ENCODE measurements around the gene RAPGEF3. TPM values are rescaled to one million over a fixed set of nuclear protein-coding genes. Genes with fewer than 3 reads are reported as not detected.

Gene RAPGEF3
- polyA plus RNA-seq, 1 experiment, result 2.4 TPM

DNA sequence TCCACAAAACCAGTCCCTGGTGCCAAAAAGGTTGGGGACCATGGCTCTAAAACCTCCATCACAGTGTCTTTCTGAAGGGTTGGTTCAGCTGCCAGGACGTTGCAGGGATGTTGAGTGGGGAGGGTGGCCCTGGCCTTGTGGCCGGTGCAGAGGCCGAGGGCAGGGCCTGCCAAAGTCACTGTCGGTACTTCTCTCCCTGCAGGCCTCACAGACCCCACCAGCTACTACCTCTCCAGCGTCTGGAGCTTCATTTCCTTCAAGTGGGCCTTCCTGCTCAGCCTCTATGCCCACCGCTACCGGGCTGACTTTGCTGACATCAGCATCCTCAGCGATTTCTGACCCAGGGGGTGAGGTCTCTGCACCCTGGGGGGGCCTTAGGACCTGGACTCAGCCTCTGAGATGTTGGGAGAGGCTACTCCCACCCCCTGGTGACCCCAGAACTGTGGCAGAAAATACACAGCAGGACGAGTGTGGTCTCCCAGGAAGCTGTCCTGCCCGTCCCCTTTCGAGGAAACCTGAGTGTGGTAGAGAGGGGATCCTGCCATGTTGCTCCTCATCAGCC is 21.3 kb upstream of the RAPGEF3 start:
- POLR2A ChIA-PET, result interaction anchor here (0.6 to 1.0 kb wide), 3 partner anchors 23 to 43 kb away, joined by 3 to 9 read pairs (median 3); no protein-coding TSS in a partner anchor

DNA sequence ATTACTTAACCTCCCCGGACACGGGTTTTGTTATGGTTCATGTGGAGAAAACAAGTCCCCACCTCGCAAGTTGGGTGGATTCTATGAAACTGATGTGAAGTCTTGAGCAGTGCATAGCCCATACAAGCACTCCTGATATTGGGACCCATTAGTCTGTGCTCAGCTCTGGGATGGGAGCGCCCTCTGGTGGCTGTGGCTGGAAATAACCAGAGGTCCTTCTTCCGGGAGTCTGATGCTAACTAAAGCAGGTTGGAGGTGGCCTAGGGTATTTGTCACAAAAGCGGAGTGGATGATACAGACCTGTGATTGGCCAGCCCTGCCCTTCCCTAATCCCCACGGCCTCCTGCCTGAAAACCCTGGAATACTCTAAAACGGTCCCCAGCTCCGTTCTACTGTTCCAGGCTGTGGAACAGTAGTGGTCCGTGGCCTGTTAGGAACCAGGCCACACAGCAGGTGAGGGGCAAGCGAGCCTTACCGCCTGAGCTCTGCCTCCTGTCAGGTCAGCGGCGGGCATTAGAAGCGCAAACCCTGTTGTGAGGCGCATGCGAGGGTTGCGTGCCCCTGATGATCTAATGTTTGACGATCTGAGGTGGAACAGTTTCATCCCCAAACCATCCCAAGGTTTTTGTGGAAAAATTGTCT is 20.7 kb upstream of the RAPGEF3 start:
- ChIA-PET POLR2A (interaction anchor here (1.0 kb wide), 2 partner anchors 22 to 43 kb away, joined by 3 read pairs; no protein-coding TSS in a partner anchor), CTCF (interaction anchor here (1.0 to 19.2 kb wide), 21 partner anchors 12 to 73 kb away, joined by 3 to 454 read pairs (median 6); partner anchors contain the start of genes ENDOU, RAPGEF3 and RPAP3)
- DNase-seq (ENCODE audit: low read depth), result peak; percentile 23
- no peak overlapping the region for H3K4me3 ChIP-seq (ENCODE audit: low read depth, low read length)
- peaks cover 20% of the 10 kb centered on the region for H3K36me3 ChIP-seq (ENCODE audit: control insufficient read depth, insufficient read depth, low read length)
- TF ChIP-seq, protein P1, sequence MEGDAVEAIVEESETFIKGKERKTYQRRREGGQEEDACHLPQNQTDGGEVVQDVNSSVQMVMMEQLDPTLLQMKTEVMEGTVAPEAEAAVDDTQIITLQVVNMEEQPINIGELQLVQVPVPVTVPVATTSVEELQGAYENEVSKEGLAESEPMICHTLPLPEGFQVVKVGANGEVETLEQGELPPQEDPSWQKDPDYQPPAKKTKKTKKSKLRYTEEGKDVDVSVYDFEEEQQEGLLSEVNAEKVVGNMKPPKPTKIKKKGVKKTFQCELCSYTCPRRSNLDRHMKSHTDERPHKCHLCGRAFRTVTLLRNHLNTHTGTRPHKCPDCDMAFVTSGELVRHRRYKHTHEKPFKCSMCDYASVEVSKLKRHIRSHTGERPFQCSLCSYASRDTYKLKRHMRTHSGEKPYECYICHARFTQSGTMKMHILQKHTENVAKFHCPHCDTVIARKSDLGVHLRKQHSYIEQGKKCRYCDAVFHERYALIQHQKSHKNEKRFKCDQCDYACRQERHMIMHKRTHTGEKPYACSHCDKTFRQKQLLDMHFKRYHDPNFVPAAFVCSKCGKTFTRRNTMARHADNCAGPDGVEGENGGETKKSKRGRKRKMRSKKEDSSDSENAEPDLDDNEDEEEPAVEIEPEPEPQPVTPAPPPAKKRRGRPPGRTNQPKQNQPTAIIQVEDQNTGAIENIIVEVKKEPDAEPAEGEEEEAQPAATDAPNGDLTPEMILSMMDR (IDR thresholded peaks at IDR 0.05; ENCODE audit: insufficient read depth, low read depth, low read length), result peak; percentile 94
- no peaks in the 10 kb centered on the region for H3K27me3 ChIP-seq (ENCODE audit: control insufficient read depth, insufficient read depth, low read length)

More for the DNA sequence above, 21.3 kb upstream of the RAPGEF3 start:
- TF ChIP-seq, protein P1 (IDR thresholded peaks at IDR 0.05; ENCODE audit: insufficient read depth, low read depth, low read length), result no peak
- Histone ChIP-seq H3K27me3 (ENCODE audit: control insufficient read depth, insufficient read depth, low read length) (no peaks in the 10 kb centered on the region), H3K4me3 (ENCODE audit: low read depth, low read length) (no peak overlapping the region), H3K36me3 (ENCODE audit: control insufficient read depth, insufficient read depth, low read length) (peaks cover 25% of the 10 kb centered on the region)
- DNase-seq (ENCODE audit: low read depth), result no peak
- CTCF ChIA-PET, result interaction anchor here (1.0 to 19.2 kb wide), 19 partner anchors 12 to 74 kb away, joined by 3 to 454 read pairs (median 6); partner anchors contain the start of genes ENDOU, RAPGEF3 and RPAP3

DNA sequence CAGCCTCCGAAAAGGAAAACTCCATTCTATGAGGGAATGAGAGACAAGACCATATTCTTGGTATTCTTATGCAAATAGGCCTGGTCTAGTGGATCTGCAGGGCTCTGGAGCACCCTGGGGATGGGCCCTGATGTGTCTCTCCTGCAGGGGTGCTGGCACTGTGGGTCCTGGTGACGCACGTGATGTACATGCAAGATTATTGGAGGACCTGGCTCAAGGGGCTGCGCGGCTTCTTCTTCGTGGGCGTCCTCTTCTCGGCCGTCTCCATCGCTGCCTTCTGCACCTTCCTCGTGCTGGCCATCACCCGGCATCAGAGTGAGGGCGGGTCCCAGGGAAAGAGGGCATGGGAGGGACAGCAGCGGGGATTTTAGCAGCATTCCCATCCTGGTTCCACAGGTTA is 20.2 kb upstream of the RAPGEF3 start:
- H3K4me3 ChIP-seq (ENCODE audit: low read depth, low read length), result no peak overlapping the region
- CTCF ChIA-PET, result interaction anchor here (0.9 to 19.2 kb wide), 18 partner anchors 11 to 73 kb away, joined by 3 to 454 read pairs (median 6); partner anchors contain the start of genes ENDOU, RAPGEF3 and RPAP3
- POLR2A ChIA-PET, result interaction anchor here (1.0 kb wide), 2 partner anchors 22 to 42 kb away, joined by 3 read pairs; no protein-coding TSS in a partner anchor
- no peak for DNase-seq (ENCODE audit: low read depth)
- H3K36me3 ChIP-seq (ENCODE audit: control insufficient read depth, insufficient read depth, low read length), result peaks cover 16% of the 10 kb centered on the region
- TF ChIP-seq, protein P1 (IDR thresholded peaks at IDR 0.05; ENCODE audit: insufficient read depth, low read depth, low read length), result no peak
- no peaks in the 10 kb centered on the region for H3K27me3 ChIP-seq (ENCODE audit: control insufficient read depth, insufficient read depth, low read length)

DNA sequence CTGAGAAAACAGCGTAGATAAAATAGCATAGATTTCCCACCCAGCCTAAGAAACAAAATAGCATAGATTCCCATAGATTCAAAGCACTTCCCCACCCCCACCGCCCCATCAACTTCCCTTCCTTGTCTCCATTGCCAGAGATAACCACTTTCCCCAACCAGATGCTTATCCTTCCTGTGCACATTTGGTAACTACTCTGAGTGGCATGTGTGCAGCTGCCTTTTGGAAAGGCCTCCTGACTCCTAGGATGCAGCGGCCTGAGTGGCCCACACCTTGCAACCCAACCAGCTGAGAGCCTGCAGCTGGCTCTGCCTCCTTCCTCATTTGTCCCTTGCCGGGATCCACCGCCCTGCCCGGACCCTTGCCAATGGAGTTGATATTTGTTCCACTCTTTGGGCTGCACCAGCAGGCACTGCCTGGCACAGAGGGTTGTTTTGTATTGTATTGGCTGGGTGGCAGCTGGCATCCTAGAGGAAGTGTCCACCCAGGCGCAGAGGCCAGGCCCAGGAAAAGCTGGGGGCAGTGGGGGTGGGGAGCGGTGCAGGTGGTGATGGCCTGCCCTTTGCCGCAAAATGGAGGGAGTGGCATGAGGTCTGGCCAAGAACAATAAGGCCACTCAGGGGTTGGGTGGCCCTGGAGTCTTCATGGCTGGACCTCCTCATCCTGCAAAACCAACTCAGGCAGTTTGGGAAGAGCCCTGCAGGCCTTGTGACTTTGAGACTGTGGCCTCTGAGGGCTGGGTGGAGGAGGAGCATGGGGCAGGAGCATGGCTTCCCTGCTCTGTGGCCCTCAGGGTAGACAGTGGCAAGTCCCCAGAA is 19.3 kb upstream of the RAPGEF3 start:
- ChIA-PET POLR2A (no interaction called here), CTCF (interaction anchor here (0.8 to 19.2 kb wide), 10 partner anchors 10 to 70 kb away, joined by 3 to 454 read pairs (median 41); partner anchors contain the start of genes ENDOU and RAPGEF3)
- H3K4me3 ChIP-seq (ENCODE audit: low read depth, low read length), result no peak overlapping the region
- TF ChIP-seq, protein P1 (IDR thresholded peaks at IDR 0.05; ENCODE audit: insufficient read depth, low read depth, low read length), result no peak
- no peak for DNase-seq (ENCODE audit: low read depth)
- H3K36me3 ChIP-seq (ENCODE audit: control insufficient read depth, insufficient read depth, low read length), result peaks cover 7% of the 10 kb centered on the region
- H3K27me3 ChIP-seq (ENCODE audit: control insufficient read depth, insufficient read depth, low read length), result no peaks in the 10 kb centered on the region
